ENCODE data around the gene MDN1. TPM values are rescaled to one million over a fixed set of nuclear protein-coding genes. Genes with fewer than 3 reads are reported as not detected.

The MDN1 gene
- total RNA-seq, 2 experiments from 2014 or later: 40.3 to 40.4 TPM

DNA sequence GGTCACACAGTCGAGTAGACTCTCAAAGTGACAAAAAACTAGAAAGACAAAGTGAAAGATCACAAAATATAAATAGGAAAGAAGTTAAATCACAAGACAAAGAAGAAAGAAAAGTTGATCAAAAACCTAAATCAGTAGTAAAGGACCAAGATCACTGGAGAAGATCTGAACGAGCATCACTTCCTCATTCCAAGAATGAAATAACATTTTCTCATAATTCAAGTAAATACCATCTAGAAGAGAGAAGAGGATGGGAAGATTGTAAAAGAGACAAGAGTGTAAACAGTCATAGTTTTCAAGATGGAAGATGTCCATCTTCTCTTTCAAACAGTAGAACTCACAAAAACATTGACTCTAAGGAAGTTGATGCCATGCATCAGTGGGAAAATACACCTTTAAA is 43.1 kb upstream of the MDN1 start:
- H3K27me3 Mint-ChIP-seq: no peaks in the 10 kb centered on the region
- no peaks in the 10 kb centered on the region for H3K4me1 ChIP-seq (ENCODE audit: insufficient read depth, low read length)
- DNase-seq (no peak), ATAC-seq (ENCODE audit: poor library complexity) (no peak)
- H3K36me3 Mint-ChIP-seq (ENCODE audit: low read depth): peaks cover 78% of the 10 kb centered on the region
- ChIA-PET CTCF (no interaction called here), POLR2A (interaction anchor here (1.5 kb wide), 1 partner anchor 16 kb away, joined by 3 read pairs; no protein-coding TSS in a partner anchor)
- H3K9me3 Mint-ChIP-seq: no peaks in the 10 kb centered on the region
- no peaks in the 10 kb centered on the region for H3K27me3 ChIP-seq (ENCODE audit: control insufficient read depth in 1 of 2, insufficient read depth in 2 of 2, low read length in 2 of 2)
- intact Hi-C loops (cut with DNase I, micrococcal nuclease): no loop called here
- no peak for TF ChIP-seq CTCF (IDR thresholded peaks at IDR 0.05)
- no peak overlapping the region for H3K4me3 ChIP-seq (ENCODE audit: low read length)
- peaks cover 6% of the 10 kb centered on the region for H3K4me1 Mint-ChIP-seq (ENCODE audit: low read depth)
- H3K4me3 Mint-ChIP-seq: no peak overlapping the region
- H3K27ac ChIP-seq (ENCODE audit: low read depth in 1 of 2, low read length in 2 of 2): no peak overlapping the region
- peaks cover 0 to 6% of the 10 kb centered on the region in 2 experiments for H3K9me3 ChIP-seq (ENCODE audit: control insufficient read depth in 1 of 2, insufficient read depth in 1 of 2, low read length in 2 of 2)
- peaks cover 75% of the 10 kb centered on the region for H3K36me3 ChIP-seq (ENCODE audit: insufficient read depth, low read length)
- no peak overlapping the region for H3K27ac Mint-ChIP-seq

- ATAC-seq (ENCODE audit: poor library complexity) (no peak), DNase-seq (no peak)
- CTCF ChIA-PET: no interaction called here
- Histone ChIP-seq H3K4me3 (ENCODE audit: low read length) (no peak overlapping the region), H3K9me3 (ENCODE audit: control insufficient read depth in 1 of 2, insufficient read depth in 1 of 2, low read length in 2 of 2) (peaks cover 0 to 6% of the 10 kb centered on the region in 2 experiments), H3K27me3 (ENCODE audit: control insufficient read depth in 1 of 2, insufficient read depth in 2 of 2, low read length in 2 of 2) (no peaks in the 10 kb centered on the region), H3K36me3 (ENCODE audit: insufficient read depth, low read length) (peaks cover 76% of the 10 kb centered on the region), H3K27ac (ENCODE audit: low read depth in 1 of 2, low read length in 2 of 2) (no peak overlapping the region), H3K4me1 (ENCODE audit: insufficient read depth, low read length) (no peaks in the 10 kb centered on the region)
- no peak overlapping the region for H3K27ac Mint-ChIP-seq
- H3K4me3 Mint-ChIP-seq: no peak overlapping the region
- no peaks in the 10 kb centered on the region for H3K9me3 Mint-ChIP-seq
- no peaks in the 10 kb centered on the region for H3K27me3 Mint-ChIP-seq
- TF ChIP-seq CTCF (IDR thresholded peaks at IDR 0.05): no peak
- intact Hi-C loops (cut with DNase I, micrococcal nuclease): no loop called here
- peaks cover 74% of the 10 kb centered on the region for H3K36me3 Mint-ChIP-seq (ENCODE audit: low read depth)
- H3K4me1 Mint-ChIP-seq (ENCODE audit: low read depth): peaks cover 6% of the 10 kb centered on the region
- POLR2A ChIA-PET: no interaction called here
These were observed 42.7 kb upstream of the MDN1 start for GRCh38 chr6:89862273-89862672.

DNA sequence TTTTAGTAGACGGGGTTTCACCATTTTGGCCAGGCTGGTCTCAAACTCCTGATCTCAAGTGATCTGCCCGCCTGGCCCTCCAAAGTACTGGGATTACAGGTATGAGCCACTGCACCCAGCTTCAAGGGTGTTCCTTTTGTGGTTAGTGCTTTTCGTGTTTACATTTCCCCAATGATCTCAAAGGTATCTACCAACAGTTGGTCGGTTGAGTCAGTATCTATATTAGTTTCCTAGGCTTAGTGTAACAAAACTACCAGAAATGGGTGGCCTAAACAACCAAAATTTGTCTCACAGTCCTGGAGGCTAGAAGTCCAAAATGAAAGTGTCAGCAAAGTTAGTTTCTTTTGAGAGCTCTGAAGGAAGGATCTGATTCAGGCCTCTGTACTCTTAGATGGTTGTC is 40.1 kb upstream of the MDN1 start:
- Mint-ChIP-seq H3K9me3 (no peaks in the 10 kb centered on the region), H3K4me3 (no peak overlapping the region), H3K4me1 (ENCODE audit: low read depth) (peaks cover 6% of the 10 kb centered on the region), H3K27ac (peak overlapping the region; percentile 10), H3K36me3 (ENCODE audit: low read depth) (peaks cover 81% of the 10 kb centered on the region), H3K27me3 (no peaks in the 10 kb centered on the region)
- Histone ChIP-seq H3K36me3 (ENCODE audit: insufficient read depth, low read length) (peaks cover 80% of the 10 kb centered on the region), H3K4me3 (ENCODE audit: low read length) (no peak overlapping the region), H3K9me3 (ENCODE audit: control insufficient read depth in 1 of 2, insufficient read depth in 1 of 2, low read length in 2 of 2) (no peaks in the 10 kb centered on the region), H3K4me1 (ENCODE audit: insufficient read depth, low read length) (no peaks in the 10 kb centered on the region), H3K27me3 (ENCODE audit: control insufficient read depth in 1 of 2, insufficient read depth in 2 of 2, low read length in 2 of 2) (no peaks in the 10 kb centered on the region), H3K27ac (ENCODE audit: low read depth in 1 of 2, low read length in 2 of 2) (no peak overlapping the region)
- peak in 1 of 14 experiments; percentile 4 for DNase-seq
- ChIA-PET CTCF (interaction anchor here (1.3 kb wide), 1 partner anchor 66 kb away, joined by 3 read pairs; no protein-coding TSS in a partner anchor), POLR2A (interaction anchor here (0.5 kb wide), 1 partner anchor 18 kb away, joined by 3 read pairs; no protein-coding TSS in a partner anchor)
- no peak for ATAC-seq (ENCODE audit: poor library complexity)
- TF ChIP-seq CTCF (IDR thresholded peaks at IDR 0.05): no peak
- intact Hi-C loops (cut with DNase I, micrococcal nuclease): no loop called here

Measured in CD4-positive, alpha-beta T cell (primary cell).